ENCODE results near the gene GPS1.
A peak's percentile ranks its signal among the peaks of the same experiment; 100 is the strongest.

GPS1 gene

GRCh38 chr17:82028246-82028645 lies 23.5 kb upstream of the GPS1 start:
- peaks cover 0 to 39% (median 36%) of the 10 kb centered on the region in 5 donors for H3K4me1 ChIP-seq (ENCODE audit: control insufficient read depth in 5 of 5, insufficient read depth in 5 of 5, low read length in 5 of 5)
- H3K9me3 ChIP-seq (ENCODE audit: control insufficient read depth in 5 of 5, low read length in 5 of 5), result no peaks in the 10 kb centered on the region

GRCh38 chr17:82028966-82029365 lies 22.7 kb upstream of the GPS1 start:
- no peak overlapping the region for H3K4me3 ChIP-seq (ENCODE audit: low read depth in 1 of 5, low read length in 5 of 5)
- H3K9ac ChIP-seq (ENCODE audit: low read length in 5 of 5), result no peak overlapping the region
- peaks cover 0 to 32% (median 29%) of the 10 kb centered on the region in 5 donors for H3K4me1 ChIP-seq (ENCODE audit: control insufficient read depth in 5 of 5, insufficient read depth in 5 of 5, low read length in 5 of 5)
- H3K9me3 ChIP-seq (ENCODE audit: control insufficient read depth in 5 of 5, low read length in 5 of 5), result no peaks in the 10 kb centered on the region
- H3K36me3 ChIP-seq (ENCODE audit: control insufficient read depth in 5 of 5, insufficient read depth in 5 of 5, low read length in 5 of 5), result peaks cover 0 to 7% (median 0%) of the 10 kb centered on the region in 5 donors
- no peak overlapping the region for H3K27ac ChIP-seq (ENCODE audit: low read depth, low read length)
- peaks cover 0 to 7% (median 0%) of the 10 kb centered on the region in 5 donors for H3K27me3 ChIP-seq (ENCODE audit: control insufficient read depth in 5 of 5, insufficient read depth in 4 of 5, low read length in 5 of 5)

More at GRCh38 chr17:82028246-82028645, 23.5 kb upstream of the GPS1 start:
- peaks cover 0 to 7% (median 0%) of the 10 kb centered on the region in 5 donors for H3K36me3 ChIP-seq (ENCODE audit: control insufficient read depth in 5 of 5, insufficient read depth in 5 of 5, low read length in 5 of 5)
- H3K27ac ChIP-seq (ENCODE audit: low read depth, low read length), result no peak overlapping the region
- no peak overlapping the region for H3K9ac ChIP-seq (ENCODE audit: low read length in 5 of 5)
- peaks cover 0 to 7% (median 0%) of the 10 kb centered on the region in 5 donors for H3K27me3 ChIP-seq (ENCODE audit: control insufficient read depth in 5 of 5, insufficient read depth in 4 of 5, low read length in 5 of 5)
- H3K4me3 ChIP-seq (ENCODE audit: low read depth in 1 of 5, low read length in 5 of 5), result no peak overlapping the region

- Histone ChIP-seq H3K9me3 (ENCODE audit: control insufficient read depth in 5 of 5, low read length in 5 of 5) (no peaks in the 10 kb centered on the region), H3K4me3 (ENCODE audit: low read depth in 1 of 5, low read length in 5 of 5) (no peak overlapping the region), H3K36me3 (ENCODE audit: control insufficient read depth in 5 of 5, insufficient read depth in 5 of 5, low read length in 5 of 5) (peaks cover 0 to 7% (median 0%) of the 10 kb centered on the region in 5 donors), H3K9ac (ENCODE audit: low read length in 5 of 5) (no peak overlapping the region), H3K27ac (ENCODE audit: low read depth, low read length) (no peak overlapping the region), H3K4me1 (ENCODE audit: control insufficient read depth in 5 of 5, insufficient read depth in 5 of 5, low read length in 5 of 5) (peaks cover 0 to 31% (median 25%) of the 10 kb centered on the region in 5 donors), H3K27me3 (ENCODE audit: control insufficient read depth in 5 of 5, insufficient read depth in 4 of 5, low read length in 5 of 5) (peaks cover 0 to 7% (median 0%) of the 10 kb centered on the region in 5 donors)
These were observed 22.3 kb upstream of the GPS1 start for GRCh38 chr17:82029391-82029790.

GRCh38 chr17:82029990-82030469 lies 21.7 kb upstream of the GPS1 start:
- Histone ChIP-seq H3K36me3 (ENCODE audit: control insufficient read depth in 5 of 5, insufficient read depth in 5 of 5, low read length in 5 of 5) (peaks cover 0 to 7% (median 0%) of the 10 kb centered on the region in 5 donors), H3K27ac (ENCODE audit: low read depth, low read length) (no peak overlapping the region), H3K27me3 (ENCODE audit: control insufficient read depth in 5 of 5, insufficient read depth in 4 of 5, low read length in 5 of 5) (peaks cover 0 to 7% (median 0%) of the 10 kb centered on the region in 5 donors), H3K4me3 (ENCODE audit: low read depth in 1 of 5, low read length in 5 of 5) (peak overlapping the region in 3 of 5 donors; percentile 59 to 70 (median 67)), H3K4me1 (ENCODE audit: control insufficient read depth in 5 of 5, insufficient read depth in 5 of 5, low read length in 5 of 5) (peaks cover 0 to 31% (median 24%) of the 10 kb centered on the region in 5 donors), H3K9ac (ENCODE audit: low read length in 5 of 5) (no peak overlapping the region), H3K9me3 (ENCODE audit: control insufficient read depth in 5 of 5, low read length in 5 of 5) (no peaks in the 10 kb centered on the region)

GRCh38 chr17:82030470-82031302 lies 21.0 kb upstream of the GPS1 start:
- Histone ChIP-seq H3K9me3 (ENCODE audit: control insufficient read depth in 5 of 5, low read length in 5 of 5) (no peaks in the 10 kb centered on the region), H3K9ac (ENCODE audit: low read length in 5 of 5) (peak overlapping the region in 2 of 5 donors; percentile 46 to 56), H3K27me3 (ENCODE audit: control insufficient read depth in 5 of 5, insufficient read depth in 4 of 5, low read length in 5 of 5) (peaks cover 0 to 7% (median 0%) of the 10 kb centered on the region in 5 donors), H3K4me1 (ENCODE audit: control insufficient read depth in 5 of 5, insufficient read depth in 5 of 5, low read length in 5 of 5) (peaks cover 0 to 34% (median 26%) of the 10 kb centered on the region in 5 donors), H3K4me3 (ENCODE audit: low read depth in 1 of 5, low read length in 5 of 5) (peak overlapping the region in 4 of 5 donors; percentile 55 to 70 (median 63)), H3K36me3 (ENCODE audit: control insufficient read depth in 5 of 5, insufficient read depth in 5 of 5, low read length in 5 of 5) (peaks cover 0 to 7% (median 3%) of the 10 kb centered on the region in 5 donors), H3K27ac (ENCODE audit: low read depth, low read length) (no peak overlapping the region)

DNA sequence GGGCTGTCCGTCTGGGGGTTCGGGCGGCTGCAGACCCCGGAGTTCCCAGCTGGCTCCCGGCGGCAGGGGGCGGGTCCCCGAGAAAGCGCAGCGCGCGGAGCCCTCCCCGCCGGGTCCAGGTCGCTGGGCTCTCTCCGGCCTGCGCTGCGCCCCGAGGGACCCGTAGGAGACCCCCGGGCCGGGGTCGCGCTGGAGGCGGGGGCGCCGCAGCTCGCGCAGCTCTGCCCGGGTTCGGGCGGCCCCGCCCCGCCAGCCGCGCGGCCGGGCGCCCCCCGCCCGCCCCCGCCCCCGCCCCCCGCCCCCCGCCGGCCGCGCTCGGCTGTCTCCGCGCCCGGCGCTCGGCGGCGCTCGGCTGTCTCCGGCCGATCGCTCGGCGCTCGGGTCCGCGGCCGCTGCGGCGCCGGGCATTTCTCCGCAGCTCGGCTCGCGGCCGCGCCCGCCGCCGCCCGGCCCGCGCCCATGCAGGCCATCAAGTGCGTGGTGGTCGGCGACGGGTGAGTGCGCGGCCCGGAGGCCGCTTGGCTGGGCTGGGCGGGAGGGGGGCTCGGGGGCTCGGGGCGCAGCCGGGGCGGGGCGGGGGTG lies 20.3 kb upstream of the GPS1 start, which contains the start of gene RAC3:
Gene RAC3 (plus strand): TSS at position 376 of the 582 bp plus-strand sequence. CDS start 84 bp downstream, at position 460.
- Histone ChIP-seq H3K27me3 (ENCODE audit: control insufficient read depth in 5 of 5, insufficient read depth in 4 of 5, low read length in 5 of 5) (peaks cover 0 to 7% (median 0%) of the 10 kb centered on the region in 5 donors), H3K36me3 (ENCODE audit: control insufficient read depth in 5 of 5, insufficient read depth in 5 of 5, low read length in 5 of 5) (peaks cover 0 to 7% (median 3%) of the 10 kb centered on the region in 5 donors), H3K9me3 (ENCODE audit: control insufficient read depth in 5 of 5, low read length in 5 of 5) (no peaks in the 10 kb centered on the region), H3K27ac (ENCODE audit: low read depth, low read length) (no peak within 1 kb of the TSS), H3K9ac (ENCODE audit: low read length in 5 of 5) (peak within 1 kb of the TSS in 2 of 5 donors; percentile 46 to 56), H3K4me1 (ENCODE audit: control insufficient read depth in 5 of 5, insufficient read depth in 5 of 5, low read length in 5 of 5) (peaks cover 0 to 41% (median 33%) of the 10 kb centered on the region in 5 donors), H3K4me3 (ENCODE audit: low read depth in 1 of 5, low read length in 5 of 5) (peak within 1 kb of the TSS in 4 of 5 donors; percentile 55 to 70 (median 63))

- no peak overlapping the region for H3K27ac ChIP-seq (ENCODE audit: low read depth, low read length)
- H3K27me3 ChIP-seq (ENCODE audit: control insufficient read depth in 5 of 5, insufficient read depth in 4 of 5, low read length in 5 of 5), result peaks cover 0 to 7% (median 0%) of the 10 kb centered on the region in 5 donors
- H3K4me1 ChIP-seq (ENCODE audit: control insufficient read depth in 5 of 5, insufficient read depth in 5 of 5, low read length in 5 of 5), result peaks cover 2 to 48% (median 39%) of the 10 kb centered on the region in 5 donors
- peak overlapping the region in 1 of 5 donors; percentile 52 for H3K9ac ChIP-seq (ENCODE audit: low read length in 5 of 5)
- H3K4me3 ChIP-seq (ENCODE audit: low read depth in 1 of 5, low read length in 5 of 5), result peak overlapping the region in 2 of 5 donors; percentile 40 to 51
- H3K9me3 ChIP-seq (ENCODE audit: control insufficient read depth in 5 of 5, low read length in 5 of 5), result no peaks in the 10 kb centered on the region
- H3K36me3 ChIP-seq (ENCODE audit: control insufficient read depth in 5 of 5, insufficient read depth in 5 of 5, low read length in 5 of 5), result peaks cover 0 to 4% (median 2%) of the 10 kb centered on the region in 5 donors
These were observed 19.6 kb upstream of the GPS1 start for GRCh38 chr17:82031885-82032627.

DNA sequence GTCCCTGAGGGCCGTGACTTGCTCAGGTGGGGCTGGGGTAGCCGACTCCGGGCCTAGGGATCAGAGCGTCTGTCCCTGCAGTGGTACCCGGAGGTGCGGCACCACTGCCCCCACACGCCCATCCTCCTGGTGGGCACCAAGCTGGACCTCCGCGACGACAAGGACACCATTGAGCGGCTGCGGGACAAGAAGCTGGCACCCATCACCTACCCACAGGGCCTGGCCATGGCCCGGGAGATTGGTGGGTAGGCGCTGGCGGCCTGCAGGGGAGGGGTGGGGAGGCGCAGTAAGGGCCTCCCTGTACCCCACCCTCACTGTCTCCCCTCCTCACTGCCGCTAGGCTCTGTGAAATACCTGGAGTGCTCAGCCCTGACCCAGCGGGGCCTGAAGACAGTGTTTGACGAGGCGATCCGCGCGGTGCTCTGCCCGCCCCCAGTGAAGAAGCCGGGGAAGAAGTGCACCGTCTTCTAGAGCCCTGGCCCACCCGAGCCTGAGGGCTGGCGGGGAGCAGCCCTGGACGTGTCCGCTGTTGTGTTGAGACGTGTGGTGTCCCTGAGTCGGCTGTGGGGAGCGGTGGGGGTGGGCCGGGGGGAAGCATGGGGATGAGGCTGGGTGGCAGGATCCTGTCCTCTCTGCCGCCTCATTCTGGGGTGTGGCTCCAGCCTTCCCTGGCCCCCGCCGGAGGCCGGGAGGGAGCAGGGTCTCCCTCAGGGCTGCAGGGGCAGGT lies 18.2 kb upstream of the GPS1 start:
- Histone ChIP-seq H3K27me3 (ENCODE audit: control insufficient read depth in 5 of 5, insufficient read depth in 4 of 5, low read length in 5 of 5) (peaks cover 0 to 7% (median 0%) of the 10 kb centered on the region in 5 donors), H3K4me1 (ENCODE audit: control insufficient read depth in 5 of 5, insufficient read depth in 5 of 5, low read length in 5 of 5) (peaks cover 4 to 52% (median 47%) of the 10 kb centered on the region in 5 donors), H3K27ac (ENCODE audit: low read depth, low read length) (no peak overlapping the region), H3K9ac (ENCODE audit: low read length in 5 of 5) (no peak overlapping the region), H3K36me3 (ENCODE audit: control insufficient read depth in 5 of 5, insufficient read depth in 5 of 5, low read length in 5 of 5) (peaks cover 0 to 3% (median under 1%) of the 10 kb centered on the region in 5 donors), H3K4me3 (ENCODE audit: low read depth in 1 of 5, low read length in 5 of 5) (no peak overlapping the region), H3K9me3 (ENCODE audit: control insufficient read depth in 5 of 5, low read length in 5 of 5) (no peaks in the 10 kb centered on the region)

Data from subcutaneous abdominal adipose tissue (tissue), 5 donors.